GM10266 (cell line): ENCODE results near the gene ZCCHC9.

Experiments used
- DNase-seq: peaks from one replicate; pipeline ENCODE4 v3.0.0; 2012; ENCODE audit errors: extremely low spot score
- TF ChIP-seq, protein P1 (sequence below): IDR thresholded peaks from 2 replicates; pipeline ENCODE4 v1.5.1; 2012; ENCODE audit warnings: mild to moderate bottlenecking, low read depth; ENCODE audit not compliant: control insufficient read depth, insufficient read depth; ENCODE audit errors: missing control alignments

Gene ZCCHC9

DNA sequence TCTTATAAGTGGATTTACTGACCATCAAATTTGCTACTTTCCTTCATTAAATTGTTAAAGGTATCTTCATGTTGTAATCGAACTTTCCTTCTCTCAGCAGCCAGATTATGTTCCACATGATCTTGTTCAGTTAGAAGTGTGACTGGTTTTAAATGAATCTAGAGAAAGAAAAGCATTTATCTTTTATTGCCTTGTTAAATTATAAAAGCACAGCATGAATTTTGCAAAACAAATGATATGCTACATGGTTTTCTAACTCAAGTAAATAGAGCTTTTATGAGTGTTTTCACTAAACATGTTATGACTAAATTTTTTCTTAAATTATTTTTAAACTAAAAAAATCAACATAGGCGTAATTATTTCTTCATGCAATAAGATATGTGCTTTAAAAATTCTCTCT lies 58.5 kb downstream of the ZCCHC9 start:
- no peak for DNase-seq
- TF ChIP-seq, protein P1, sequence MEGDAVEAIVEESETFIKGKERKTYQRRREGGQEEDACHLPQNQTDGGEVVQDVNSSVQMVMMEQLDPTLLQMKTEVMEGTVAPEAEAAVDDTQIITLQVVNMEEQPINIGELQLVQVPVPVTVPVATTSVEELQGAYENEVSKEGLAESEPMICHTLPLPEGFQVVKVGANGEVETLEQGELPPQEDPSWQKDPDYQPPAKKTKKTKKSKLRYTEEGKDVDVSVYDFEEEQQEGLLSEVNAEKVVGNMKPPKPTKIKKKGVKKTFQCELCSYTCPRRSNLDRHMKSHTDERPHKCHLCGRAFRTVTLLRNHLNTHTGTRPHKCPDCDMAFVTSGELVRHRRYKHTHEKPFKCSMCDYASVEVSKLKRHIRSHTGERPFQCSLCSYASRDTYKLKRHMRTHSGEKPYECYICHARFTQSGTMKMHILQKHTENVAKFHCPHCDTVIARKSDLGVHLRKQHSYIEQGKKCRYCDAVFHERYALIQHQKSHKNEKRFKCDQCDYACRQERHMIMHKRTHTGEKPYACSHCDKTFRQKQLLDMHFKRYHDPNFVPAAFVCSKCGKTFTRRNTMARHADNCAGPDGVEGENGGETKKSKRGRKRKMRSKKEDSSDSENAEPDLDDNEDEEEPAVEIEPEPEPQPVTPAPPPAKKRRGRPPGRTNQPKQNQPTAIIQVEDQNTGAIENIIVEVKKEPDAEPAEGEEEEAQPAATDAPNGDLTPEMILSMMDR: no peak

- TF ChIP-seq, protein P1: no peak
- DNase-seq: no peak
Observed at GRCh38 chr5:81360640-81361039, 59.3 kb downstream of the ZCCHC9 start.

DNA sequence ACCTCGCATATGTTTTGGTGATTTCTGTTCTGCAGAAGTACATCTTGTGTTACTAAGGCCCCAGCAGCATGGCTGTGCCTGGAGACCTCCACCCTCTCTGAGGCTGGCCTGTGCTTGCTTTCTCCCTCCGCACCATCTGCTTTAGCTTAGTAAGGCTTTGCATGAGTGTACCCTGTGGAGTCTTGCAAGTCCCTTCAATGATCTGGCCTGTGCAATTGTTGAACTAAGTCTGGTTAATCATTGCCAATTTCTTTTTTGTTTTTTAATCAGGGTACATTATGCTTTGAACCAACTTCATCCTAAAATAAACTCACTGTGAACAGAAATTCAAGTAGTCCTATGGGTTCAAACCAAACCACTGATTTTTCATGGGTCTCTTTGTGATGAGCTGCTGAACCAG lies 60.2 kb downstream of the ZCCHC9 start:
- TF ChIP-seq, protein P1: no peak
- DNase-seq: no peak
